Measurements from ENCODE around the gene ARID3A. TPM values are rescaled to one million over a fixed set of nuclear protein-coding genes. Genes with fewer than 3 reads are reported as not detected.

ARID3A gene
- total and polyA plus RNA-seq, 12 donors: 1.6 to 10.2 (median 7.4) TPM

- no peaks in the 10 kb centered on the region for H3K4me1 ChIP-seq (replicated peaks in 1 of 2)
- TF ChIP-seq POLR2A (IDR thresholded peaks at IDR 0.05): no peak
- TF ChIP-seq CTCF (IDR thresholded peaks at IDR 0.05): no peak
- DNase-seq: no peak
- H3K4me3 ChIP-seq: no peak overlapping the region
- no peaks in the 10 kb centered on the region for H3K9me3 ChIP-seq (replicated peaks in 1 of 3)
- 84 to 90% (median 88%) methylated on average over 4 to 11 of the region's 11 CpGs for WGBS, 4 donors
- H3K27ac ChIP-seq: no peak overlapping the region
- peaks cover 0 to 17% of the 10 kb centered on the region in 2 donors for H3K36me3 ChIP-seq (replicated peaks in 1 of 2)
- no peaks in the 10 kb centered on the region for H3K27me3 ChIP-seq
- intact Hi-C loops (cut with DNase I): no loop called here
Measured at GRCh38 chr19:963486-963951, 37.7 kb downstream of the ARID3A start.

- no peak for TF ChIP-seq POLR2A (IDR thresholded peaks at IDR 0.05)
- TF ChIP-seq CTCF (IDR thresholded peaks at IDR 0.05): no peak
- DNase-seq: no peak
- 93 to 96% (median 93%) methylated on average over 8 to 16 of the region's 16 CpGs for WGBS, 4 donors
- H3K4me1 ChIP-seq (replicated peaks in 1 of 2): no peaks in the 10 kb centered on the region
- no peaks in the 10 kb centered on the region for H3K9me3 ChIP-seq (replicated peaks in 1 of 3)
- H3K4me3 ChIP-seq: no peak overlapping the region
- intact Hi-C loops (cut with DNase I): no loop called here
- no peaks in the 10 kb centered on the region for H3K27me3 ChIP-seq
- H3K27ac ChIP-seq: no peak overlapping the region
- peaks cover 0 to 21% of the 10 kb centered on the region in 2 donors for H3K36me3 ChIP-seq (replicated peaks in 1 of 2)
Measured at GRCh38 chr19:964116-964520, 38.3 kb downstream of the ARID3A start.

- Histone ChIP-seq H3K36me3 (replicated peaks in 1 of 2) (peaks cover 0 to 29% of the 10 kb centered on the region in 2 donors), H3K27ac (no peak overlapping the region), H3K27me3 (no peaks in the 10 kb centered on the region), H3K4me3 (no peak overlapping the region), H3K9me3 (replicated peaks in 1 of 3) (no peaks in the 10 kb centered on the region), H3K4me1 (replicated peaks in 1 of 2) (no peaks in the 10 kb centered on the region)
- TF ChIP-seq CTCF (IDR thresholded peaks at IDR 0.05): no peak
- no peak for TF ChIP-seq POLR2A (IDR thresholded peaks at IDR 0.05)
- 95 to 98% (median 97%) methylated on average over 13 to 19 of the region's 19 CpGs for WGBS, 4 donors
- intact Hi-C loops (cut with DNase I): no loop called here
- no peak for DNase-seq
Measured at GRCh38 chr19:964761-965694, 39.2 kb downstream of the ARID3A start.

- peaks cover 0 to 42% of the 10 kb centered on the region in 2 donors for H3K36me3 ChIP-seq (replicated peaks in 1 of 2)
- H3K4me1 ChIP-seq (replicated peaks in 1 of 2): no peaks in the 10 kb centered on the region
- no peaks in the 10 kb centered on the region for H3K27me3 ChIP-seq
- H3K27ac ChIP-seq: no peak overlapping the region
- TF ChIP-seq CTCF (IDR thresholded peaks at IDR 0.05) (no peak), POLR2A (IDR thresholded peaks at IDR 0.05) (no peak)
- WGBS, 4 donors: 82 to 96% (median 92%) methylated on average over 16 to 17 of the region's 17 CpGs
- H3K4me3 ChIP-seq: no peak overlapping the region
- no peak for DNase-seq
- intact Hi-C loops (cut with DNase I): no loop called here
- H3K9me3 ChIP-seq (replicated peaks in 1 of 3): no peaks in the 10 kb centered on the region
Measured at GRCh38 chr19:966485-967088, 40.8 kb downstream of the ARID3A start.
